MM.1S (cell line): ENCODE results near the gene EXOSC7.

Experiments
- EZH2phosphoT487 ChIP-seq: fragments of 300-600 bp; sonication (generic); IDR thresholded peaks from 2 replicates; pipeline ENCODE4 v1.6.1; 2018; ENCODE audit warnings: antibody characterized with exemption, low read length
- TF ChIP-seq, protein P1 (sequence below): fragments of 300-600 bp; sonication (generic); IDR thresholded peaks from 2 replicates; pipeline ENCODE4 v1.5.1; 2016; ENCODE audit warnings: antibody characterized with exemption, low read length, mixed read lengths

DNA sequence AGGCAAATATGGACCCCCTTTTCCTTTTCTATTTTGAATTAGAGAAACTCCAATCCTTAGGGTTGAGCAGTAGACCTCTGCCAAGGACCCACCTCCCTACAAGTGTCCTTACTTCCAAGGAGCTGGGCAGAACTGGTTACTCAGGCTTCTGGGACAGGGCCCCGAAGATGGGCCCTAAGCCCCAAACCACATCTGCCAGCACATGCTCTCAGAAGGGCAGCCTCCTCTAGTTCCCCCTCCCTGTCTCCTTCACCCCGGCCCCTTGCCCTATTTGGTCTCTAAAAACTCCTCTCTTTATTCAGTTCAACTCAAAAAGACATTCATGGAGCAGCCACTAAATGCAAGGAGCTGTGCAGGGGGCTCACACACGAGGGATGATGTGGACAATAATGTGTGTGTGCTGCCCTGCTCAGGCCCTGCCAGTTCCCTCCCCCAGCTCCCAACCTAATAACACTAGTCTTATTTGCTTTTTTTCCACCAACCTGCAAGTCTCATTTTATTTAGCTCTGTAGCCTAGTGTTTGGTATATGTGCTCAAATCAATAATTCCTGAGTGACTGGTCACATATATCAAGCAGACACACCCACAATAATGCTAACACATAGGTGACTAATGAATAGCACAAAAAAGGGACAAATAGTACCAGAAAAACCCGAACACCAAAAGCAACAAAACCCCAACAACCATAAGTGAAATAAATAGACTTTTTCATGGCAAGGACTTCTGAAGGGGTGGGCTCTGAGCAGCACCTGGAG lies 12.3 kb upstream of the EXOSC7 start:
- TF ChIP-seq, protein P1, sequence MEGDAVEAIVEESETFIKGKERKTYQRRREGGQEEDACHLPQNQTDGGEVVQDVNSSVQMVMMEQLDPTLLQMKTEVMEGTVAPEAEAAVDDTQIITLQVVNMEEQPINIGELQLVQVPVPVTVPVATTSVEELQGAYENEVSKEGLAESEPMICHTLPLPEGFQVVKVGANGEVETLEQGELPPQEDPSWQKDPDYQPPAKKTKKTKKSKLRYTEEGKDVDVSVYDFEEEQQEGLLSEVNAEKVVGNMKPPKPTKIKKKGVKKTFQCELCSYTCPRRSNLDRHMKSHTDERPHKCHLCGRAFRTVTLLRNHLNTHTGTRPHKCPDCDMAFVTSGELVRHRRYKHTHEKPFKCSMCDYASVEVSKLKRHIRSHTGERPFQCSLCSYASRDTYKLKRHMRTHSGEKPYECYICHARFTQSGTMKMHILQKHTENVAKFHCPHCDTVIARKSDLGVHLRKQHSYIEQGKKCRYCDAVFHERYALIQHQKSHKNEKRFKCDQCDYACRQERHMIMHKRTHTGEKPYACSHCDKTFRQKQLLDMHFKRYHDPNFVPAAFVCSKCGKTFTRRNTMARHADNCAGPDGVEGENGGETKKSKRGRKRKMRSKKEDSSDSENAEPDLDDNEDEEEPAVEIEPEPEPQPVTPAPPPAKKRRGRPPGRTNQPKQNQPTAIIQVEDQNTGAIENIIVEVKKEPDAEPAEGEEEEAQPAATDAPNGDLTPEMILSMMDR = no peak
- no peak for TF ChIP-seq EZH2phosphoT487
